T1000 (cell line): ENCODE measurements around the gene GLDC.

Source experiments
- DNase-seq: peaks from one replicate; lab custom pipeline; 2025; ENCODE audit warnings: mixed read lengths; lab: John Stamatoyannopoulos, UW

GLDC gene

DNA sequence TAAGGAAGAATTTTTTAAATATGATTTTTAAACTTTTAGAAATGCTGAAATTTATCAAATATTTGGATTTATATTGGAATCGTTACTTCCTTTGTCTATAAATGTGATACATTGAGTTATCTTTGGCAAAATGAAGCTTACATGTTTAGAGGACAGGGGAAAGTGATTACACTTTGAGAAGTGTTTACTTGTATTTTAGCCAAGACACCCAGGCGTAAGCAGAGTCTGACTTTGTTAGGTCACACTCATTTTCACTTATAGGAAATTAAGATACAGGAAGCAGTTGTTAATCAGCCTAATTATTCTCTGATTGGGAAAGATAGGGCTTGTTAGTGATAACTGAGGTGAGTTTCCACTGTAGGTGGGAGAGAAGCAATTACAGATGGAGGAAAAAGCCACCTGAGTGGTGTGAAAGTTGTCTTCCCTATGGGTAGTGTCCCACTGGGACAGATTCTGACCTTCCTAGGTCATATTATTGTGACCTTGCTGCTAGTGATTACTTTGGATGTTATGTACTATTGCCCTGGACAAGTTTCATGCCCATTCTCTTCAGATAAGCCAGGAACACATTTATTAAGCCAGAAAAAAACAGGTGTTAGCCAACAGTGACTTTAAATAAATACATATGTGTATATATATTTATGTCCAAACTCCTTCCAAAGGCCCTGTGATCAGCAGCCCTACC lies 143.9 kb downstream of the GLDC start:
- no peak for DNase-seq

GRCh38 chr9:6498982-6499381 lies 146.5 kb downstream of the GLDC start:
- no peak for DNase-seq

- no peak for DNase-seq
Measured at GRCh38 chr9:6495466-6495865, 150.1 kb downstream of the GLDC start.

- no peak for DNase-seq
Measured at GRCh38 chr9:6490863-6491262, 154.7 kb downstream of the GLDC start.

GRCh38 chr9:6489099-6489498 lies 156.4 kb downstream of the GLDC start:
- no peak for DNase-seq

GRCh38 chr9:6488395-6488794 lies 157.1 kb downstream of the GLDC start:
- no peak for DNase-seq

DNA sequence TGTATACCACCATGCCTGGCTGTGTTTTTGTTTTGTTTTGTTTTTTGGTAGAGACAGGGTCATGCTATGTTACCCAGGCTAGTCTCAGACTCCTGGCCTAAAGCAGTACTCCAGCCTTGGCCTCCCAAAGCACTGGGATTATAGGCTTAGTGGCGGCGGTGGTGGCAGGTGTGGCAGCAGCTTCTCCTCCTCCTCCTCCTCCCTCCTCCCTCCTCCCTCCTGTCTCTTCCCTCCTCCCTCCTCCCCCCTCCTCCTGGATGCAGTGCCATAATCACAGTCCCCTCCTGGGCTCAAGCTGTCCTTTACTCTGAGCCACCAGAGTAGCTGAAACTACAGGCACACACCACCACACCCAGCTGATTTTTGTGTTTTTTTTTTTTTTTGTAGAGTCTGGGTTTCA lies 161.3 kb downstream of the GLDC start:
- DNase-seq: no peak
